Measurements from ENCODE around the gene AANAT. TPM values are rescaled to one million over a fixed set of nuclear protein-coding genes. Genes with fewer than 3 reads are reported as not detected.

AANAT gene
- total RNA-seq, 2 donors from 2014 or later: not detected

GRCh38 chr17:76517638-76518038, 50.2 kb downstream of the AANAT start:
- Histone ChIP-seq H3K4me1 (ENCODE audit: control insufficient read depth in 1 of 2, low read depth in 2 of 2) (peaks cover 3 to 6% of the 10 kb centered on the region in 2 donors), H3K36me3 (no peaks in the 10 kb centered on the region), H3K27ac (no peak overlapping the region), H3K9me3 (no peaks in the 10 kb centered on the region), H3K27me3 (replicated peaks; ENCODE audit: insufficient read depth) (no peaks in the 10 kb centered on the region), H3K4me3 (no peak overlapping the region)
- no peak for TF ChIP-seq CTCF (IDR thresholded peaks at IDR 0.05)
- ATAC-seq (ENCODE audit: insufficient number of reproducible peaks, low FRiP score, low read depth) (no peak), DNase-seq (ENCODE audit: low spot score) (no peak)

- no peak overlapping the region for H3K4me3 ChIP-seq
- H3K36me3 ChIP-seq: no peaks in the 10 kb centered on the region
- no peaks in the 10 kb centered on the region for H3K27me3 ChIP-seq (replicated peaks; ENCODE audit: insufficient read depth)
- H3K27ac ChIP-seq: no peak overlapping the region
- H3K9me3 ChIP-seq: no peaks in the 10 kb centered on the region
- TF ChIP-seq CTCF (IDR thresholded peaks at IDR 0.05): no peak
- peaks cover 3 to 6% of the 10 kb centered on the region in 2 donors for H3K4me1 ChIP-seq (ENCODE audit: control insufficient read depth in 1 of 2, low read depth in 2 of 2)
- ATAC-seq (ENCODE audit: insufficient number of reproducible peaks, low FRiP score, low read depth) (no peak), DNase-seq (ENCODE audit: low spot score) (no peak)
Observed at GRCh38 chr17:76519048-76519966, 51.9 kb downstream of the AANAT start.

Other genes starting within 250 kb of the AANAT start
- 1 to 10 TPM in 1 of 2 donors, under 1 TPM in 1; 0.41 to 1.9 TPM for gene RNF157, start 227.1 kb upstream of the AANAT start, total RNA-seq
- 10 to 100 TPM in 1 of 2 donors, 1 to 10 TPM in 1; 9.9 to 14.9 TPM for gene UBALD2, start 202.3 kb upstream of the AANAT start, total RNA-seq
- 1 to 10 TPM; 6.1 to 6.9 TPM for gene QRICH2, start 159.3 kb upstream of the AANAT start, total RNA-seq
- gene PRPSAP1, start 113.7 kb upstream of the AANAT start, total RNA-seq: 10 to 100 TPM; 57.8 to 83.9 TPM
- gene SPHK1, start 83.0 kb upstream of the AANAT start, total RNA-seq: 10 to 100 TPM; 46.8 to 47.4 TPM
- 10 to 100 TPM; 16.4 to 31.1 TPM for gene UBE2O, start 14.5 kb upstream of the AANAT start, total RNA-seq
- 100 to 1,000 TPM in 1 of 2 donors, 10 to 100 TPM in 1; 91.6 to 153 TPM for gene RHBDF2, start 33.8 kb downstream of the AANAT start, total RNA-seq
- gene CYGB, start 70.1 kb downstream of the AANAT start, total RNA-seq: 10 to 100 TPM in 1 of 2 donors, 1 to 10 TPM in 1; 8.3 to 17.7 TPM
- 1 to 10 TPM; 1.9 to 2.4 TPM for gene PRCD, start 72.4 kb downstream of the AANAT start, total RNA-seq
- 1 to 10 TPM in 1 of 2 donors, not detected in 1; 1.8 TPM for gene ST6GALNAC2, start 118.3 kb downstream of the AANAT start, total RNA-seq
- gene ST6GALNAC1, start 176.2 kb downstream of the AANAT start, total RNA-seq: 1 to 10 TPM; 1.2 to 1.3 TPM
- 100 to 1,000 TPM; 241 to 341 TPM for gene MXRA7, start 243.4 kb downstream of the AANAT start, total RNA-seq